Jurkat, Clone E6-1 (cell line): ENCODE data around the gene SRRM2.

Source experiments
- DNase-seq: peaks from one replicate; pipeline ENCODE4 v3.0.0-alpha.2; 2011; ENCODE audit warnings: low read depth, low spot score
- H3K4me3 ChIP-seq: 2 replicates; pipeline ENCODE4 v1.5.1; 2011; ENCODE audit warnings: mild to moderate bottlenecking, low read length, control low read depth, moderate library complexity

Gene SRRM2

DNA sequence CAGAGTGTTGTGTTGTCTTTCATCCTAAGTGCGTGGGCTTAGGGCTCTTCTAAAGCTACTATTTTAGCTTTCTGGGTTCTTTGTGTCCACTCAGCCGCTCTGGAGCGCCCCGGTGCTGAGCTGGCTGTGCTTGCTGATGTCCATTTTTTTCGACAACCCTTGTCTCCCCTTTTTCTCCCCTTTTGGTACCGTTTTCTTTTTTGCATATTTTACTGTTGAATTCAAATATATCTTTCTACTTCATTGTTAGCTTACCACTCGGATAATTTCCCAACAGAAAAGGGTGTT, 1.2 kb downstream of the SRRM2 start:
- DNase-seq = no peak
- peak overlapping the region; percentile 79 for H3K4me3 ChIP-seq

- no peak overlapping the region for H3K4me3 ChIP-seq
These were observed 2.7 kb downstream of the SRRM2 start for GRCh38 chr16:2755158-2755557.

GRCh38 chr16:2756288-2757015, 4.0 kb downstream of the SRRM2 start:
- no peak for DNase-seq
- no peak overlapping the region for H3K4me3 ChIP-seq

More at GRCh38 chr16:2755158-2755557, 2.7 kb downstream of the SRRM2 start:
- no peak for DNase-seq

- DNase-seq = no peak
- H3K4me3 ChIP-seq = no peak overlapping the region
These were observed 4.9 kb downstream of the SRRM2 start for GRCh38 chr16:2757344-2757743.

DNA sequence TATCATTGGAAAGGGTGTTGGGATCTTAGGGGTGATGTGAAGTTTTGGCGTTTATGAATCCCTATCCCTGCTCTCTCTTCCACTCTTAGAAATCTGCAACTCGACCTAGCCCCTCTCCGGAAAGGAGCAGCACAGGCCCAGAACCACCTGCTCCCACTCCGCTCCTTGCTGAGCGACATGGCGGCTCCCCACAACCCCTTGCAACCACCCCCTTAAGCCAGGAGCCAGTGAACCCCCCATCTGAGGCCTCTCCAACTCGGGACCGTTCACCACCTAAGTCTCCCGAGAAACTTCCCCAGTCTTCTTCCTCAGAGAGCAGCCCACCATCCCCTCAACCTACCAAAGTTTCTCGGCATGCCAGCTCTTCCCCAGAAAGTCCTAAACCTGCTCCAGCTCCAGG, 9.0 kb downstream of the SRRM2 start:
- no peak overlapping the region for H3K4me3 ChIP-seq
- DNase-seq = no peak

DNA sequence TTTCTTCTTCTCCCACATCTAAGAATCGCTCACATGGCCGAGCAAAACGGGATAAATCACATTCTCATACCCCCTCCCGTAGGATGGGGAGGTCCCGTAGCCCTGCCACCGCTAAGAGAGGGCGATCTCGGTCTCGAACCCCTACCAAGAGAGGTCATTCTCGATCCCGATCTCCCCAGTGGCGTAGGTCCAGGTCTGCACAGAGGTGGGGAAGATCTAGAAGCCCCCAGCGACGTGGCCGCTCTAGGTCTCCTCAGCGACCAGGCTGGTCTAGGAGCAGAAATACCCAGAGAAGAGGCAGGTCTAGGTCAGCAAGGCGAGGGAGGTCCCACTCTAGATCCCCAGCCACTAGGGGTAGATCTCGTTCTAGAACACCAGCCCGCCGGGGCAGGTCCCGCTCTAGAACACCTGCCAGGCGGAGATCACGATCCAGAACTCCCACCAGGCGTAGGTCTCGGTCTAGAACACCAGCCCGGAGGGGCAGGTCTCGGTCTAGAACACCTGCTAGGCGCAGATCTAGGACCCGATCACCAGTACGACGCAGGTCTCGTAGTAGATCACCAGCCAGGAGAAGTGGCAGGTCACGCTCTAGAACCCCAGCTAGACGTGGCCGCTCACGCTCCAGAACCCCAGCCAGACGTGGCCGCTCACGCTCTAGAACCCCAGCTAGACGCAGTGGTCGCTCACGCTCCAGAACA, 9.6 kb downstream of the SRRM2 start:
- H3K4me3 ChIP-seq = no peak overlapping the region
- no peak for DNase-seq

GRCh38 chr16:2762711-2763110, 10.3 kb downstream of the SRRM2 start:
- no peak overlapping the region for H3K4me3 ChIP-seq
- no peak for DNase-seq

DNA sequence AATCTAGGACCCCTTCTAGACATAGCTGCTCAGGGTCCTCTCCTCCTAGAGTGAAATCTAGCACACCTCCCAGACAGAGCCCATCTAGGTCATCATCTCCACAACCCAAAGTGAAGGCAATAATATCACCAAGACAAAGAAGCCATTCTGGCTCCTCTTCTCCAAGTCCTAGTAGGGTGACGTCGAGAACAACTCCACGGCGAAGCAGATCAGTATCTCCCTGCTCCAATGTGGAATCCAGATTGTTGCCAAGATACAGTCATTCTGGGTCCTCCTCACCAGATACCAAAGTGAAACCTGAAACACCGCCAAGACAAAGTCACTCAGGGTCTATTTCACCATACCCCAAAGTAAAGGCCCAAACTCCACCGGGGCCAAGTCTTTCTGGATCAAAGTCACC, 10.7 kb downstream of the SRRM2 start:
- no peak for DNase-seq
- H3K4me3 ChIP-seq = no peak overlapping the region

- H3K4me3 ChIP-seq = no peak overlapping the region
- DNase-seq = no peak
These were observed 12.3 kb downstream of the SRRM2 start for GRCh38 chr16:2764718-2765117.

- no peak for DNase-seq
- H3K4me3 ChIP-seq = no peak overlapping the region
These were observed 13.3 kb downstream of the SRRM2 start for GRCh38 chr16:2765462-2766404.

GRCh38 chr16:2766430-2767139, 14.1 kb downstream of the SRRM2 start:
- DNase-seq = no peak
- H3K4me3 ChIP-seq = no peak overlapping the region

- no peak for DNase-seq
- no peak overlapping the region for H3K4me3 ChIP-seq
These were observed 14.8 kb downstream of the SRRM2 start for GRCh38 chr16:2767140-2767731.

DNA sequence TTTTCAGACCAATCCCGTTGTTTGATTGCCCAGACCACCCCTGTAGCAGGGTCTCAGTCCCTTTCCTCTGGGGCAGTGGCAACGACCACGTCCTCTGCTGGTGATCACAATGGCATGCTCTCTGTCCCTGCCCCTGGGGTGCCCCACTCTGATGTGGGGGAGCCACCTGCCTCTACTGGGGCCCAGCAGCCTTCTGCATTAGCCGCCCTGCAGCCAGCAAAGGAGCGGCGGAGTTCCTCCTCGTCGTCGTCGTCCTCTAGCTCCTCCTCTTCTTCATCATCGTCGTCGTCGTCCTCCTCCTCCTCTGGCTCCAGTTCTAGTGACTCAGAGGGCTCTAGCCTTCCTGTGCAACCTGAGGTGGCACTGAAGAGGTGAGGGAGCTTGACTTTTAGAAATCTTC, 15.5 kb downstream of the SRRM2 start:
- DNase-seq = no peak
- H3K4me3 ChIP-seq = no peak overlapping the region

DNA sequence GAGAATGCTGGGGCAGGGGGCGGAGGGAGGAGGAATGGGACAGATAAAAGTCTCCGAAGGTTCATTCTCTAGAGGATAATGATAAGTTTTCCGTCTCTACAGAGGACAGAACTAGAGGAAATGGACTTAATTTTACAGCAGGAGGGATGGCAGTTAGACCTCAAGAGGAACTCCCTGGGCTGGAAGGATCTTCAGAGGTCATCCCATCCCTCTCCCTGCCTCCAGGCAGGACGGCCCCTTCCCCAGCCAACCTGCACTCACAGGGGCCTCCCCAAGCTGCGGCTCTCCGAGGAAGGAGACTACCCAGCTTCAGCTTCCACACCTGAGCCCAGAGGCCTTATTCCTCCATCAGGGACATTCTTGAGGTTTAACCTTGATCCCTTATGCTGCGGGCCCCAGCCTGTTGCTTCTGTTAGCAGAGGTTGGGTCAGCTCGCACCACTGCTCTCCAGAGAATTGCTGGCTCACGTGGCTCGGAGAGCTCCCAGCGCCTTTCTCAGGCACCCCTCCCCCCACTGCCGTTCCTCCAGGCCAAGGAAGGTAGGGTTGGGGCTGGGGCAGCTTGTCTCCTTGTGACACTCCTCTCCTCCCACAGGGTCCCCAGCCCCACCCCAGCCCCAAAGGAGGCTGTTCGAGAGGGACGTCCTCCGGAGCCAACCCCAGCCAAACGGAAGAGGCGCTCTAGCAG, 16.1 kb downstream of the SRRM2 start:
- no peak for DNase-seq
- H3K4me3 ChIP-seq = no peak overlapping the region

DNA sequence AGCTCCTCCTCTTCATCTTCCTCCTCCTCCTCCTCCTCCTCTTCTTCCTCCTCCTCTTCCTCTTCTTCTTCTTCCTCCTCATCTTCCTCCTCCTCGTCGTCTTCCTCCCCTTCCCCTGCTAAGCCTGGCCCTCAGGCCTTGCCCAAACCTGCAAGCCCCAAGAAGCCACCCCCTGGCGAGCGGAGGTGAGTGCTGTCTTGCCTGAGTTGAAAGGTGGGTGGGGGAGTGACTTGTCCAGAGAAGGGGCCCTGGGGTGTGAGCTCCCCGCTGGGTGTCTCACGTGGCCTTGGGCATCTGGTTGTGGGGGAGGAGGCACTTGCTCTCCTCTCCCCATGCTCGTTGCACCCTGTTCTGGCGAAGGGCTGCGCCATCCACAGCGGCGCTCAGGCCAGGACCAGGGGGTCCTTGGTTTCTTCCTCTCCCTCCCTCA, 16.7 kb downstream of the SRRM2 start:
- H3K4me3 ChIP-seq = no peak overlapping the region
- no peak for DNase-seq

GRCh38 chr16:2769675-2770056, 17.2 kb downstream of the SRRM2 start:
- H3K4me3 ChIP-seq = no peak overlapping the region
- DNase-seq = no peak

- DNase-seq = no peak
- H3K4me3 ChIP-seq = no peak overlapping the region
These were observed 17.9 kb downstream of the SRRM2 start for GRCh38 chr16:2770057-2770951.
